Gastroesophageal sphincter (tissue), 4 donors: ENCODE data around the gene ABCA6. TPM values are rescaled to one million over a fixed set of nuclear protein-coding genes. Genes with fewer than 3 reads are reported as not detected.

ENCODE experiments used
- ATAC-seq: fragments of 150-250 bp; one replicate; pipeline ENCODE4 v1.9.1; 2016; ENCODE audit warnings: mild to moderate bottlenecking, moderate library complexity
- H3K27ac ChIP-seq, 4 donors: fragments of 200-600 bp; sonication (generic) in 3 of 4; 1 replicate in 3 of 4; 2 replicates in 1 of 4; pipeline ENCODE4 v1.5.1; 2016 to 2019
- H3K27me3 ChIP-seq: fragments of 200-600 bp; sonication (generic); one replicate; pipeline ENCODE4 v1.5.1; 2019
- H3K36me3 ChIP-seq, 2 donors: fragments of 200-600 bp; sonication (generic); one replicate each; pipeline ENCODE4 v1.5.1; 2019; ENCODE audit warnings: control low read depth in 1 of 2
- H3K4me1 ChIP-seq, 3 donors: fragments of 200-600 bp; sonication (generic); 1 replicate in 2 of 3; 2 replicates in 1 of 3; pipeline ENCODE4 v1.5.1; 2016 to 2019; ENCODE audit warnings: control low read depth in 2 of 3
- H3K4me3 ChIP-seq, 2 donors: fragments of 200-600 bp; sonication (generic); one replicate each; pipeline ENCODE4 v1.5.1; 2019; ENCODE audit warnings: mild to moderate bottlenecking in 1 of 2, moderate library complexity in 1 of 2
- H3K9me3 ChIP-seq, 3 donors: fragments of 200-600 bp; sonication (generic); one replicate each; pipeline ENCODE4 v1.5.1; 2017 to 2019; ENCODE audit warnings: control low read depth in 2 of 3
- EP300 ChIP-seq: sonication (generic); formaldehyde crosslinking; IDR thresholded peaks from one replicate; pipeline ENCODE4 v1.6.1; 2017; ENCODE audit warnings: antibody characterized with exemption, mild to moderate bottlenecking
- POLR2A ChIP-seq, 2 donors: fragments of 450-650 bp; IDR thresholded peaks; one replicate each; pipeline ENCODE4 v1.6.1; 2017; ENCODE audit warnings: antibody characterized with exemption in 2 of 2, mild to moderate bottlenecking in 2 of 2, moderate library complexity in 1 of 2
- POLR2AphosphoS5 ChIP-seq: sonication (generic); formaldehyde crosslinking; IDR thresholded peaks from one replicate; pipeline ENCODE4 v1.6.1; 2017; ENCODE audit warnings: antibody characterized with exemption
- WGBS, 2 donors: methylation state at CpG; one replicate each; pipeline ENCODE4 v1.1.5; 2018; ENCODE audit warnings: low coverage in 1 of 2; 5-methylcytosine and 5-hydroxymethylcytosine counted together
- total RNA-seq, 4 donors: library from RNA; depleted of rRNA; stranded (reverse); fragments of >200 nt; gene quantifications; one replicate each; pipeline ENCODE4 v1.1.0, GENCODE V29; 2016
- TF ChIP-seq, protein P1 (sequence below), 4 experiments: fragments of 200-600 bp in 2 of 4; fragments of 450-650 bp in 2 of 4; sonication (generic) in 1 of 4; IDR thresholded peaks; one replicate each; pipeline ENCODE4 v1.5.1; 2017 to 2019; ENCODE audit warnings: antibody characterized with exemption in 4 of 4, mild to moderate bottlenecking in 2 of 4, moderate library complexity in 2 of 4

The ABCA6 gene
- total RNA-seq, 4 donors from 2014 or later, result 35.8 to 133 (median 71.1) TPM

DNA sequence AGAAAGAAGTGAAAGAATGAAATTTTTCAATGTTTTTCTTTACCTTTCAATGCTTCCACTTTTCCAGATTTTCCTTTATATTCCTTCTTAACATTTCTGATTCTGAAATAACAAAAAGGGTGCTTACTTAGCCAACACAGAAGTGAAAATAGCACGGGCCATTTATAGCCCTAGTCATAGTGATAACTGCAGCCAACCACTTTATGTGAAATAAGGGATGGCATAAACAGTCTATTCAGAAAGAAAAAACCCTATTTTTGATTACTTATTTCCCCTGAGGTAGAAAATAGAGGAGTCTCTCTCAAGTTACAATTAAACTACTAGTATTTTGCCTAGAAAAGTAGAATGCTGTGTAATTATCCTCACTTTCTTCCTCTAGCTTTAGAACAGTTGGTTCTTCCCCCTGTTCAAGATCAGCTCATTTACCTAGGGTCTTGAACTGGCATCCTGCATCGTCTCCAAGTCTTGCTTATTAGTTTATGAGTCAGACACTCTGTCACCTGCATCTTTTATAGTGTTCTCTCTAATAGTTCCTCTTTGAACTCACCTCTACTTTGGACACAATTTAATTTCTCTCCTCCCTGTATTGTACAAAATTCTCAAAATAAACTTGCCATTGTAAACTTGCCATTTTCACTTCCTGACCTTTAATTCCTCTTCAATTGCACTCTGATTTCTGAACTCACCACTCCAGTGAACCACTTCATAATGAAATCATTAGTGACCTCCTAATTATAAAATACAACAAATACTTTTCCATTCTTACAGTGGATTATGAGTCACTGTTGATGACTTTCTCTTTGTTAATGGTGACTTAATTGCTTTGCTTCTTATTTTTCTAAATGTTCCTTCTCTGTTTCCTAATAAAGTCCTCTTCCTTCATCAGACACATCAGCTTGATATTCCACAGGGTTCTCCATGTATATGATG is 23.6 kb downstream of the ABCA6 start:
- Histone ChIP-seq H3K4me1 (peaks cover 0 to 21% (median 5%) of the 10 kb centered on the region in 3 donors), H3K4me3 (no peak overlapping the region), H3K27me3 (no peaks in the 10 kb centered on the region), H3K9me3 (no peaks in the 10 kb centered on the region), H3K36me3 (peaks cover 0 to 32% of the 10 kb centered on the region in 2 donors), H3K27ac (no peak overlapping the region)
- no peak for ATAC-seq
- TF ChIP-seq POLR2AphosphoS5 (no peak), POLR2A (IDR thresholded peaks at IDR 0.05) (no peak)
- WGBS, 2 donors, result 32% methylated on average over 2 of the region's 2 CpGs

DNA sequence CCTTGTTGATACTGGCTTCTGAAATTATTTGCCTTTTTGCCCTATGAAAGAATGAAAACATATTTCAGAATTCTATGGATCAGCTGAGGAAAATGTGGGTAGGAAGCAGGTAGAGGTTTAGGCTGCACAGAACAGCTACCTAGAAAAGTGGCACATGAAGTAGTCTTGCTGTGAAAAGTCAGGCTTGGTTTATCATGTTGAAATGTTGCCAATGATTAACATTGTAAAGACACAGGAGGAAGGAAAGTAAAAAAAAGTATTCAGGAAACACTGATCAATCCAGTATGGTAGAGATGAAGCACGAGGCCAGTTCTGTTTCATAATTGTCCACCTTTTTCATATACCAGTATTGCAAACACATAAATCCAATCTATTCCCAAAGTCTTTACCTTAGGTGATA is 29.9 kb downstream of the ABCA6 start:
- WGBS, 2 donors, result 57 to 93% methylated on average over 1 of the region's 1 CpG
- H3K36me3 ChIP-seq, result peaks cover 0 to 47% of the 10 kb centered on the region in 2 donors
- H3K9me3 ChIP-seq, result no peaks in the 10 kb centered on the region
- no peaks in the 10 kb centered on the region for H3K27me3 ChIP-seq
- TF ChIP-seq, protein P1, sequence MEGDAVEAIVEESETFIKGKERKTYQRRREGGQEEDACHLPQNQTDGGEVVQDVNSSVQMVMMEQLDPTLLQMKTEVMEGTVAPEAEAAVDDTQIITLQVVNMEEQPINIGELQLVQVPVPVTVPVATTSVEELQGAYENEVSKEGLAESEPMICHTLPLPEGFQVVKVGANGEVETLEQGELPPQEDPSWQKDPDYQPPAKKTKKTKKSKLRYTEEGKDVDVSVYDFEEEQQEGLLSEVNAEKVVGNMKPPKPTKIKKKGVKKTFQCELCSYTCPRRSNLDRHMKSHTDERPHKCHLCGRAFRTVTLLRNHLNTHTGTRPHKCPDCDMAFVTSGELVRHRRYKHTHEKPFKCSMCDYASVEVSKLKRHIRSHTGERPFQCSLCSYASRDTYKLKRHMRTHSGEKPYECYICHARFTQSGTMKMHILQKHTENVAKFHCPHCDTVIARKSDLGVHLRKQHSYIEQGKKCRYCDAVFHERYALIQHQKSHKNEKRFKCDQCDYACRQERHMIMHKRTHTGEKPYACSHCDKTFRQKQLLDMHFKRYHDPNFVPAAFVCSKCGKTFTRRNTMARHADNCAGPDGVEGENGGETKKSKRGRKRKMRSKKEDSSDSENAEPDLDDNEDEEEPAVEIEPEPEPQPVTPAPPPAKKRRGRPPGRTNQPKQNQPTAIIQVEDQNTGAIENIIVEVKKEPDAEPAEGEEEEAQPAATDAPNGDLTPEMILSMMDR (IDR thresholded peaks at IDR 0.05), result no peak
- TF ChIP-seq POLR2A (IDR thresholded peaks at IDR 0.05) (no peak), POLR2AphosphoS5 (no peak), EP300 (no peak)
- no peak for ATAC-seq
- peaks cover 0 to 5% (median 0%) of the 10 kb centered on the region in 3 donors for H3K4me1 ChIP-seq
- no peak overlapping the region for H3K4me3 ChIP-seq
- no peak overlapping the region for H3K27ac ChIP-seq

GRCh38 chr17:69105907-69106730 is 35.6 kb downstream of the ABCA6 start:
- WGBS, 2 donors, result 81 to 85% methylated on average over 9 to 10 of the region's 10 CpGs
- TF ChIP-seq POLR2AphosphoS5, result no peak
- TF ChIP-seq POLR2A (IDR thresholded peaks at IDR 0.05), result no peak
- TF ChIP-seq, protein P1 (IDR thresholded peaks at IDR 0.05), result no peak
- TF ChIP-seq EP300, result no peak

DNA sequence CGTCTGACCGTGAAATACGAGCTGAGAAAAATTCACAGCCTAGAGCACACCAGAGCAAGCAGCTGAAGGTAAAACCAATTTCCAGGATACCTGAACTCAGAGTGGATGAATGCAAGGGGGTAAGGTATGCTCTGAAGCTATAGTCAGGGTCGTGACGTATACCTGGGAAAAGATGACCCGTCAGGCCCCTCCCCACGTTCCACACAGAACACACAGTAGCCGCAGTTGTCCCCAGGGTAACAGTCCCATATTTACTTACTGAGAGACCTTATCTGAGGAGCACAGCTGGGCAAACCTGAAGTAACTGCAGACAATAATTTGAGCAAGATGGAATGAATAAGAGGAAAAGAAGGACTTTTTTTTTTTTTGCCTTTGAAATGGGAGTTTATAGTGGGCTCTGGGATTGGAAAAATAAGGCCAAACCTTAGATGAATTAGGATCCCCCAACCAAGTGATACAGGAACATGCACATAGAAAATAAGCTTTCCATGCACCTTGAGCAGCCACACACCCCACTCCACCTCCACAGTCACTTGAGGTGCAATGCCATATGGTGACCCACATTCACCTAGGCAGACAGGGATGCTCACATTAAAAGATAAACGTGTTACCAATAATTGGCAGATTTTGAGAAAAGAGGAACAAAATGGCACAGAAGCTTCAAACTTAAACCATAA is 38.0 kb downstream of the ABCA6 start:
- H3K4me3 ChIP-seq, result no peak overlapping the region
- H3K4me1 ChIP-seq, result no peaks in the 10 kb centered on the region
- no peak overlapping the region for H3K27ac ChIP-seq
- 80 to 84% methylated on average over 6 to 7 of the region's 9 CpGs for WGBS, 2 donors
- H3K27me3 ChIP-seq, result no peaks in the 10 kb centered on the region
- peaks cover 0 to 41% of the 10 kb centered on the region in 2 donors for H3K36me3 ChIP-seq
- H3K9me3 ChIP-seq, result no peaks in the 10 kb centered on the region
- TF ChIP-seq, protein P1 (IDR thresholded peaks at IDR 0.05), result no peak
- TF ChIP-seq EP300 (no peak), POLR2AphosphoS5 (no peak), POLR2A (IDR thresholded peaks at IDR 0.05) (no peak)
- no peak for ATAC-seq

More at GRCh38 chr17:69105907-69106730, 35.6 kb downstream of the ABCA6 start:
- no peak overlapping the region for H3K27ac ChIP-seq
- ATAC-seq, result no peak
- no peaks in the 10 kb centered on the region for H3K27me3 ChIP-seq
- no peaks in the 10 kb centered on the region for H3K4me1 ChIP-seq
- no peak overlapping the region for H3K4me3 ChIP-seq
- H3K9me3 ChIP-seq, result no peaks in the 10 kb centered on the region
- peaks cover 0 to 47% of the 10 kb centered on the region in 2 donors for H3K36me3 ChIP-seq

GRCh38 chr17:69098625-69099024 is 43.1 kb downstream of the ABCA6 start:
- Histone ChIP-seq H3K4me1 (no peaks in the 10 kb centered on the region), H3K27me3 (no peaks in the 10 kb centered on the region), H3K4me3 (no peak overlapping the region), H3K36me3 (peaks cover 0 to 39% of the 10 kb centered on the region in 2 donors), H3K27ac (no peak overlapping the region), H3K9me3 (no peaks in the 10 kb centered on the region)
- ATAC-seq, result no peak
- WGBS, 2 donors, result 81 to 96% methylated on average over 3 to 4 of the region's 4 CpGs
- no peak for TF ChIP-seq POLR2A (IDR thresholded peaks at IDR 0.05)
- TF ChIP-seq EP300, result no peak
- no peak for TF ChIP-seq POLR2AphosphoS5
- TF ChIP-seq, protein P1 (IDR thresholded peaks at IDR 0.05), result no peak
